T47D (cell line): Measurements from ENCODE around the gene PAQR7.

ENCODE experiments used
- DNase-seq, 2 experiments: peaks; one replicate each; pipeline versions ENCODE4 v3.0.0 to v3.0.0-alpha.2; 2011 to 2012; ENCODE audit warnings: low read depth in 1 of 2, low spot score in 1 of 2
- JUND ChIP-seq: IDR thresholded peaks from 2 replicates; pipeline ENCODE4 v1.6.1; 2012; ENCODE audit warnings: low read depth
- in situ Hi-C: cut with HindIII; loops from 2 replicates; pipeline ENCODE4 v1.10.0; 2016; ENCODE audit warnings: low sequenced_read_pairs, low pct_unique_long_range_greater_than_20kb

PAQR7 gene

GRCh38 chr1:25866288-25866687, 9.2 kb downstream of the PAQR7 start:
- no peak for TF ChIP-seq JUND
- in situ Hi-C loops = no loop called here
- no peak for DNase-seq

DNA sequence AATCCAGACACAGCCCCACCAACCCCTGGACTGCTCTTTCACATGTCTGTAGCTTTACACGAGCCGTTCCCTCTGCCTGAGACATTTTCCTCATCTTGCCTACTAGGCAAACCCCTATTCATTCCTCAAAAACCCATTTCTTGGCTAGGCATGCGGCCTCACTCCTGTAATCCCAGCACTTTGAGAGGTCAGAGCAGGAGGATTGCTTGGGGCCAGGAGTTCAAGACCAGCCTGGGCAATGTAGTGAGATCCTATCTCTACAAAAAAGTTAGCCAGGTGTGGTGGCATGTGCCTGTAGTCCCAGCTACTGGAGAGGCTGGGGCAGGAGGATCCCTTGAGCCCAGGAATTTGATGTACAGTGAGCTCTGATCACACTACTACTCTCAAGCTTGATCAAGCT, 11.1 kb downstream of the PAQR7 start:
- no peak for DNase-seq
- in situ Hi-C loops = no loop called here
- no peak for TF ChIP-seq JUND

DNA sequence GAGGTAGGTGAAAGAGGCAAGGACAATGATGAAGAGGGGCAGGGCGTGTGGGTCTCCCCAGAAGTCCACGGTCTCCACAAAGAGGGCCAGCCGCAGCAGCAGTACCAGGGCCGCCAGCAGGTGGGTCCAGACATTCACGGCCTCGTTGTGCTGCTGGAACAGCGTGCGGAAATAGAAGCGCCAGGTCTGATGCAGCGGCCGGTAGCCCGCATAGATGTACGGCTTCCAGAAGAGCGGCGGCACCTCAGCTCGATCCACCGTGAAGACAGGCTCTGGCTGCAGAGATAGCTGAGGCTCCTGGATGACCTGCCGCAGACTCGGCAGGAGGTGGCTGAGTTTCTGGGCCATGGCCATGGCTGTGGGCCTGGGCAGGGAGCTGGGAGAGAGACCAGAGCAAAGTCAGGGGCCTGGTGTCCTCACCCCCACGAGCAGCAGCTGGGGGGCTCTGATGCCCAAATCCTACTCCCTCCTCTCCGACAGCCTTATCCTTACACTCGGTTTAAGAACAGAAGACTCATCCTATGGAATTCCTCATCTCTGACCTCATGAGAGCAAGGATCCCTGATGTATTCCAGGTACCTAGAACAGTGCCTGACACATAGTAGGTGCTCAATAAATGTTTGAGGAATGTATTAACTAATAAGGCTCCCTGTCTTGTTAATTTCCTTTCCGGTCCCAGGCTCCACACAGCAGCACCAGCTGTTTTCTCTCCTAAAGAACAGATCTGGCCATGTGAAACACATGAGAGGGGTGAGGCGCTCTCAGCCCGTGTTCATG, 11.8 kb downstream of the PAQR7 start:
- in situ Hi-C loops = no loop called here
- TF ChIP-seq JUND = no peak

DNA sequence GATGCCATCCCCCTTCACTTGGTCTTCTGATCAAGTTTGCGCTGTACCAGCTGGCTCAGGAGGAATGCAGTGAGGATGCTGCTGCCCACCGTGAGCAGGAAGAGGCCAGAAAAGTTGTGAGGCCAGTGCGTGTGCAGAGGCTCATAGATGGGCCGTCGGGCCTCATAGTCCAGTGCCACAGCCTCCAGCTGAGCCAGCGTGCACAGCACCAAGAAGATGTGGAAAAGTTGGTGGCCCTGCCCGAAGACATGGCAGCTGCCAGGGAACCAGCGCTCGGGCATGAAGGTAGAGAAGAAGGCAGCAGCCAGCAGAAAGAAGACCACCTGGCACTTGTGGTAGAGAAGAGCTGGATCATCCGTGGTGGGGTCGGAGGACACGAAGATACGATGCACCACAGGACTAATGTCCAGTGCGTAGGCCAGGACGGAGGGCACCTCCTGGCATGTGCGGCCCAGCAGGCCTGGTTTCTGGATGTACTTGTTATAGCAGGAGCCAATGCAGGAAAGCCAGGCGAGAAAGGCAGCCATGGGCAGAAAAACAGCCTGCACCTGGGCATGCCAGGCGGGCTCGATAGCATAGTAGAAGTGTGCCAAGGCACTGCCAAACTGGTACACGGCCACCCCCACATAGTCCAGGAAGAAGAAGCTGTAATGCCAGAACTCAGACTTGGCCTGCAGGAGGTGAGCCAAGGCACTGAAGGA, 12.6 kb downstream of the PAQR7 start:
- no peak for TF ChIP-seq JUND
- in situ Hi-C loops = no loop called here
- no peak for DNase-seq

More for the DNA sequence above, 11.8 kb downstream of the PAQR7 start:
- no peak for DNase-seq

GRCh38 chr1:25861316-25862286, 13.9 kb downstream of the PAQR7 start:
- no peak for DNase-seq
- in situ Hi-C loops = no loop called here
- no peak for TF ChIP-seq JUND

GRCh38 chr1:25858906-25859789, 16.4 kb downstream of the PAQR7 start, which contains the start of gene AUNIP:
Gene AUNIP, minus strand, starts transcription at chr1:25859457. Its CDS starts 100 bp downstream, at chr1:25859357.
- DNase-seq = peak; percentile 46 to 87
- in situ Hi-C loops = no loop called here
- TF ChIP-seq JUND = no peak

DNA sequence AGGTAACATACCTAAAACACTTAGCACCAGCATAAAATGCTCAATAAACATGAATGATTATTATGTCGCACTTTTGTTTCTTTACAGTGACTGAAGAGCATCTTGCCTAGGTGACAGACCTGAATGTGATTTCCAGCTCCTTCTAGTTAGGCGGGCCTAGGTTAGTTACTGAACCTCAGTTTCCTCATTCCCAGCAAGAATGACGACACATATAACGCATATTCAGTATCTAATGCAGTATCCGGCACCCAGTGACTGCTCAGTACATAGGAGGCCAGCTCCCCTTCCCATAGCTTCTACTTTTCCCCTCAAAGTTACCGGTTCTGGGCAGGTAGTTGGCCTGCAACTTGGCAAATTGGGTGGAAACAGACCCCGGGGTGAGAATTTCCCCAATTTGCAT, 17.0 kb downstream of the PAQR7 start:
- DNase-seq = no peak
- TF ChIP-seq JUND = no peak
- in situ Hi-C loops = no loop called here

DNA sequence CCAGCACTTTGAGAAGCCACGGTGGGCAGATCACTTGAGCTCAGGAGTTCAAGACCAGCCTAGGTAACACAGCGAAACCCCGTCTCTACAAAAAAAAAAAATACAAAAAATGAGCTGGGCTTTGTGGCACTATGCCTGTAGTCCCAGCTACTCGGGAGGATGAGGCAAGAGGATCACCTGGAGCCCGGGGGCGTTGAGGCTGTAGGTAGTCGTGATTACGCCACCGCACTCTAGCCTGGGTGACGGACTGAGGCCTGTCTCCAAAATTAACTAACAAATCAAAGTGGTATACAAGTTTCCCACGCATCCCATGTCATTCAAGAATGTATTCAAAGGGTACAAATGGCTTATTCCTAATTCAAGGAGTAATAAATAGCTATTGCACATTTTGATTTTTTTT, 18.7 kb downstream of the PAQR7 start:
- no peak for DNase-seq
- TF ChIP-seq JUND = no peak
- in situ Hi-C loops = no loop called here

DNA sequence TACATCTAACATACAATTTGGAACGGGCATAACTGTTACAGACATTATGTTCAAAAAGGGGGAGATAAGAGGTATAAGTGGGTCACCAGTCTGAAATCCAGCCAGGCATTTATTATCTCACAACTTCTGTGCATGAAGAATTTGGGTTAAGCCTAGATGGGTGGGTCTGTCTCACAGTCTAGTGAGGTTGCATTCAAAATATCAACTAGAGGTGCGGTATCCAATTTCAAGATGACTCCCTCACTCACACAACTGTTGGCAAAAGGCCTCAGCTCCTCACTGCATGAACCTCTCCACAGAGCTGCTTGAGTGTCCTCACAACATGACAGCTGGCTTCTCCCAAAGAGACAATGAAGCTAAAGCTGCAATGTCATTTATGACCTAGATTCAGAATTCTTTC, 21.0 kb downstream of the PAQR7 start:
- in situ Hi-C loops = no loop called here
- no peak for DNase-seq
- no peak for TF ChIP-seq JUND

DNA sequence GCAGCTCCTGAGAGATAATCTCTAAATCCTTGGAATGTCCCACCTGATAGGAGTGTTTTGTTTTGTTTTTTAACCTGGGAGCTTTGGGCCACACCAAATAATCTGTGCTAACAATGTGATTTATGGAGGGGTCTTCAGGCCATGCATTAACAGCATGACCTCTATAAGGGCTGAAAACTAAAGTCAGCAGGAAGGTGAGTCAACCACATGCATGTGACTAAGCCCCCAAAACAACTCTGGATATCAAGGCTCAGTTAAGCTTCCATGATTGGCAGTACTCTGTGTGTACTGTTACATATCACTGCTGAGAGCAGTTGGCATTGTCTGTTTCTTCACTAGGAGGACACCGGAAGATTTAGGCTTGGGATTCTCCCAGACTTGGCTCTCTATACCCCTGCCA, 27.0 kb downstream of the PAQR7 start:
- no peak for TF ChIP-seq JUND
- in situ Hi-C loops = no loop called here
- DNase-seq = no peak

DNA sequence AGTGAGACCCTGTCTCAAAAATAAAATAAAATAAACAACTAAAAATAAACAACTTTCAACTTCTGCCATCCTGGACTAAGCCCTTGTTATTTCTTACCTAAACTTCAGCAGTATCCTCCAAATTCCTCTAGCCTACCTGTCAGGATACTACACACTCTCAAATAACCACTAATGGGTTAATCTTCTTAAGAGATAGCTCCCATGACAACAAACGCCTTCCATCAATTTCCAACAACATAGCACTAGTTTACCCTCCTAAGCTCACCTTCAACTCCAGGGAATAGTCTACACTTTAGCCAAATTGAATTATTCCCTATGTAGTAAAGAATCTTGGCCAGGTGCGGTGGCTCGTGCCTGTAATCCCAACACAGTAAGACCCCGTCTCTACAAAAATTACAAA, 27.6 kb downstream of the PAQR7 start:
- no peak for DNase-seq
- in situ Hi-C loops = no loop called here
- TF ChIP-seq JUND = no peak

GRCh38 chr1:25845664-25846063, 29.8 kb downstream of the PAQR7 start:
- in situ Hi-C loops = no loop called here
- TF ChIP-seq JUND = no peak
- DNase-seq = no peak
